IPS-18a (cell line): Measurements from ENCODE around the gene RPS3A.

Experiments used
- H3K27ac ChIP-seq: one replicate; pipeline ENCODE4 v1.5.1; 2013; ENCODE audit warnings: low read length
- H3K27me3 ChIP-seq: one replicate; pipeline ENCODE4 v1.6.1; 2013; ENCODE audit warnings: mild to moderate bottlenecking, low read length; ENCODE audit not compliant: control insufficient read depth, insufficient read depth
- H3K36me3 ChIP-seq: one replicate; pipeline ENCODE4 v1.6.1; 2013; ENCODE audit warnings: low read depth, low read length; ENCODE audit not compliant: control insufficient read depth
- H3K4me1 ChIP-seq: one replicate; pipeline ENCODE4 v1.6.1; 2013; ENCODE audit warnings: low read depth, low read length; ENCODE audit not compliant: control insufficient read depth
- H3K4me3 ChIP-seq: one replicate; pipeline ENCODE4 v1.5.1; 2013; ENCODE audit warnings: low read length
- H3K9ac ChIP-seq: one replicate; pipeline ENCODE4 v1.6.1; 2013; ENCODE audit warnings: mild to moderate bottlenecking, low read length, moderate library complexity
- H3K9me3 ChIP-seq: one replicate; pipeline ENCODE4 v1.6.1; 2013; ENCODE audit warnings: low read depth, low read length; ENCODE audit not compliant: control insufficient read depth

RPS3A gene

GRCh38 chr4:151150821-151151580 lies 51.6 kb downstream of the RPS3A start:
- Histone ChIP-seq H3K4me3 (no peak overlapping the region), H3K27me3 (no peaks in the 10 kb centered on the region), H3K36me3 (peaks cover 8% of the 10 kb centered on the region), H3K27ac (no peak overlapping the region), H3K9me3 (no peaks in the 10 kb centered on the region), H3K9ac (no peak overlapping the region), H3K4me1 (no peaks in the 10 kb centered on the region)

GRCh38 chr4:151152028-151152427 lies 52.6 kb downstream of the RPS3A start:
- H3K36me3 ChIP-seq: peaks cover 8% of the 10 kb centered on the region
- no peak overlapping the region for H3K9ac ChIP-seq
- H3K9me3 ChIP-seq: no peaks in the 10 kb centered on the region
- no peaks in the 10 kb centered on the region for H3K27me3 ChIP-seq
- no peak overlapping the region for H3K27ac ChIP-seq
- H3K4me3 ChIP-seq: no peak overlapping the region
- no peaks in the 10 kb centered on the region for H3K4me1 ChIP-seq

- Histone ChIP-seq H3K36me3 (no peaks in the 10 kb centered on the region), H3K9ac (no peak overlapping the region), H3K4me1 (no peaks in the 10 kb centered on the region), H3K27me3 (no peaks in the 10 kb centered on the region), H3K4me3 (no peak overlapping the region), H3K9me3 (no peaks in the 10 kb centered on the region), H3K27ac (no peak overlapping the region)
These were observed 54.2 kb downstream of the RPS3A start for GRCh38 chr4:151153585-151153984.
